Measurements from ENCODE around the gene RAPGEF4. TPM values are rescaled to one million over a fixed set of nuclear protein-coding genes. Genes with fewer than 3 reads are reported as not detected.
A peak's percentile ranks its signal among the peaks of the same experiment; 100 is the strongest.

The RAPGEF4 gene
- total RNA-seq, 1 experiment from 2014 or later: 10.8 TPM

- DNase-seq (ENCODE audit: extremely low read depth, low read depth): no peak
Observed at GRCh38 chr2:173050684-173051083, 315.0 kb downstream of the RAPGEF4 start.

GRCh38 chr2:173051463-173052215 is 316.0 kb downstream of the RAPGEF4 start:
- DNase-seq (ENCODE audit: extremely low read depth, low read depth): no peak

- DNase-seq (ENCODE audit: extremely low read depth, low read depth): no peak
Observed at GRCh38 chr2:173053043-173053699, 317.5 kb downstream of the RAPGEF4 start.

DNA sequence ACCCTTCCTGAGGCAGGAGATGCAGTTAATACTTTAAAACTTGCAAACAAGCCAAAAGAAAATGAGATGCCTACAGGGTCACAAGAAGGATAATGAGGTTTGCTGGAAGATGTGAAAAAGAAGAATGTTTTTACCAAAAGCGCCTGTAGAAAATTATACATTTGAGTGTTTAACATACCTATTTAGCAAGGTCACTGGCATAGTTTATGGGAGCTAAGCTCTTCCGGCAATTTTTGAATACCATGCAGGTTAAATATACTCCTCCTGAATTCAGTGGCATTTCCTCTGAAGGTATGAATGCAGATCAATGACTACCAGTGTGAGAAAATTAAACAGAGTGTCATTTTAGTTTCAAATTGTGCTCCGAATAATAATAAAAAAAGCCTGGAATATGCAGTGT is 318.8 kb downstream of the RAPGEF4 start:
- no peak for DNase-seq (ENCODE audit: extremely low read depth, low read depth)

GRCh38 chr2:173056705-173057364 is 321.2 kb downstream of the RAPGEF4 start:
- no peak for DNase-seq (ENCODE audit: extremely low read depth, low read depth)

DNA sequence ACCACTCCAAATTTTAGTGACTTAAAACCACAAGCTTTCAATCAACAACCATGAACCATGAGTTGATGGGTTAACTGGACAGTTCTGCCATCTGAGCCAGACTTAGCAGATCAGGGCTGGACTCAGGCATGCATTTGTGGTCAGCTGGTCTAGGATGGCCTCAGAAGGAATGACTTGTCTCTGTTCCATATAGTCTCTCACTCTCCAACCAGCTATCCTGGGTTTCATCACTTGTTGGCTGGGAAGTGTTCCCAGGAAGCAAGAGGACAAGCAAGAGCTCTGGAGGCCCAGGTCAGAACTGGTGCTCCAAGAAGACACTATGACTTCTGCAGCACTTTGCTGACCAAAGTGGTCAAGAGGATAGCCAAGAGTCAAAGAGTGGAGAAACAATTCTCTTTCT is 322.5 kb downstream of the RAPGEF4 start:
- no peak for DNase-seq (ENCODE audit: extremely low read depth, low read depth)

GRCh38 chr2:173058673-173059072 is 323.0 kb downstream of the RAPGEF4 start:
- no peak for DNase-seq (ENCODE audit: extremely low read depth, low read depth)

- no peak for DNase-seq (ENCODE audit: extremely low read depth, low read depth)
Observed at GRCh38 chr2:173059292-173059691, 323.6 kb downstream of the RAPGEF4 start.

DNA sequence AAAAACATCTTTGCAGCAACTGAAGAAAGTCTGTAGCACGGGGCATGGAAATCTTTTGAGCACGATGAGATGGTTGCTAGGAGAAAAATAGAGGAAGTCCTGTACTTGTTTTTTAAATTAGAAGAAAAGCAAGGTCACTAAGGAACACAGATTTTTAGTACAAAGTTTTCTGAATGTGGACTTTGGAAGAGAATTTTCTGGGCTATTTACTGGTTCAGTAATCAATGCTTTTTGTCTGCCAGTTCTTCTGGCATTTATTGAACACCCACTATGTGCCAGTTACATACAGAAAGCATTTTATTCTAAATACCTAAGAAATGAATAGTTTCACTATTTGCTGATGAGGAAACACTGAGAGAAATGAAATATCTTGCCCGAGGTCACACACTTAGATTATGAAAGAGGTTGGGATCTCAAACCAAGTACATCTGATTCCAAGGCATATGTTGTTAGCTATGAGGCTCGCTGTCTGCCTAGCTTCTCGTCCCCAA is 324.4 kb downstream of the RAPGEF4 start:
- DNase-seq (ENCODE audit: extremely low read depth, low read depth): no peak

GRCh38 chr2:173062801-173063200 is 327.2 kb downstream of the RAPGEF4 start:
- no peak for DNase-seq (ENCODE audit: extremely low read depth, low read depth)

- DNase-seq (ENCODE audit: extremely low read depth, low read depth): no peak
Observed at GRCh38 chr2:173064151-173064805, 328.6 kb downstream of the RAPGEF4 start.

GRCh38 chr2:173066887-173067676 is 331.4 kb downstream of the RAPGEF4 start:
- no peak for DNase-seq (ENCODE audit: extremely low read depth, low read depth)

DNA sequence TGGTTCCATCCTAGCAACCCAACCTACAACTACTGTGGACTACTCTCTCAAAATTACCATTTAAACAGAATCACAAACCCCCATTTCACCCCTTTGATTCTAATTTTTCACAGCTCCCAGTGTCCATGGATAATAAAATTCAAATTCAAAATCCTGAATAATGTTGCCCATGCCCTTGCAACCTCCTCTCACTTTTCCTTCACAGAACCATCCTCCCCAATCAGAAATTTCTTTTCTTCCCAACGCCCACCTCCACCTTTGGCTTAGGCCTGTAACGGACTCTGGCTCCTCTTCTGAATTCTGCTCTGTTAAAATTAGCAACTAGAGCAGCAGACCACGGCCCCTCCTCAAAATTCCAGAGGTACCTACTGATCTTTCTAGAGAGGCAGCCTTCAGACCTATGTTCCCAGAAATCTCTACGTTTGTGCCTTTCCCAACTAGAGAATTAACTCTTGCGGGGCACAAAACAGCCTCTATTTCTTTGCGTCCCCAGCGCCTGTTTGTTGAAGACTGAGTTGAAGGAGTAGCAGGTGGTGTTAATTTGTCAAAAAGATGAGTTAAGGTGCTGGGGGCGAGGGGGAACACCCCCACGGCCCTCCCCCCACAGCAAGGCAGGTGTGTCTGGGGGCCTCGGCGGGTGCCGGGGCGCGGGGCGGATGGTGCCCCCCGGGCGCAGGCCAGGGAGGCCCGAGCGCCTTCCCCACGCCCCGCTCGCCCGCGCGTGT is 339.6 kb downstream of the RAPGEF4 start:
- no peak for DNase-seq (ENCODE audit: extremely low read depth, low read depth)

DNA sequence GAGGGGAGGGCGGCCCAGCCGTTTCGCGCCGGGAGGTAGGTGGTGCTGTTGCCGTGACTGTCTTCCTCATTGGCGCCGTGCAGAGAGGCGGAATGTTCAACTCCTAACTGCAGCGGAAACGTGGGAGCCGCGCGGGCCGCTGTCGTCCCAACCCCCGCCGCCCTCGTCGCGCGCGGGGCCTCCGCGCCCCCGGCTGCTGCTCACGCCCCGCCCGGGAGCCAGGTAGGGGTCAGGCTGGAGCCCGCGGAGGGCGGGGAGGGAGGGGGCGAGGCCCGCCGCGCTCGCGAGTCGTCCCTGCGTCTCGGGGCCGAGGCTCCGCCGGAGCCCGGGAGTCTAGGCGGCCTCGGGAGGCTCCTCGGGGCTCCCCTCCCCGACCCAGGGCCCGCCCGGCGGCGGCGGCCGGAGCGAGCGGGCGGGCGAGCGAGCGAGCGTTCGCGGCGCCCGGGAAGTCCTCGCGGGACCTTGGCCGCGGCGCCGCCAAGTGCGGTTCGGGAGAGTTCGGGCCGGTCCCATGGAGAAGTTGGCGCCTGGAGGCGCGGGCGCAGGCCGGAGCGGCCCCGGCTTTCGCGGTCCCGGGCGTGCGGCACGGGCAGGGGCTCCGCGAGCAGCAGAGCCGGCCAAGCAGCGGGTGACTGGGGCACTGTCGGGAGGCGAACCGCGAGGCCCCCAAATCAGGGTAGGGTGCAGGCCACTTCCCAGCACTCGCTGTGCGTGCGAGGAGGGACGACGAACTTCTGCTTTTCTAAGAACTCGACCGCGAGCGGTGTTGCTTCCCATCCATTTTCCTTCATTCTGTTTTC is 340.3 kb downstream of the RAPGEF4 start, which contains the start of gene MAP3K20:
Gene MAP3K20 (plus strand): TSS at position 66 of the 800 bp plus-strand sequence. CDS start 15,186 bp downstream, outside the sequence.
- peak; percentile 66 for DNase-seq (ENCODE audit: extremely low read depth, low read depth)

DNA sequence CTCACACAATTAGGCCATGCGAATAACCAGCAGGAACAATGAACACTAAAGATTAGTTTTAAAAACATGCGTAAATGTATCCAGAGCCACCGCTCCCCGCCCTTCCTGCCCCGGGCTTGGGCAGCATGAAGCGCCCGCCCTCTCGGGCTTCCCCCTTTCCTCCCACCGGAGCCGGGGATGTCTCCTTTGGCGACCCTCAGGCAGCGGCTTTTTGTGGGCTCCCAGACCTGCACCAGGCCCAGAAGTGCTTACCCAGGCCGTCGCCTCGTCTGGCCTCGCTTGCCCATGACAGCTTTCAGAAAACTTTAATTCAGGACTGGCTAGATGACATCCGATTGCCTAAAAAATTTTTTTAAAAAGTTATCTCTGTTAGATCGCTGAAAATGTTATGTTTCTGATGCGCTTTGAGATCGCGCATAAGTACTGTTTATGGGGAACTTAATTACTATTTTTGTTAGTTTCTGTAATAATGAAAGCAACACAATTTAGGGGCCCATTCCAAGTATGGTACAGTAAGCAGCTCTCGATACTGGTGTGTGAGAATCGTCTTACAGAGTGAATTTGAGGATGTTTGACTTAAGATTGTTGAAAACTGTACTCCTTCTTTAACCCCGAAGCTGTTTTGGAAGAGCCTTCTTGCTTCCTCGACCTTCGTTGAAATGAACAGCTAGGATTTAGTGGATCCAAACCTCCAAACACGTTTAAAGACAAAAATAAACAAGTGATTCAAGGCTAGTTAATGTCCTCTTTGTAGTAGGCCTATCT is 341.1 kb downstream of the RAPGEF4 start:
- DNase-seq (ENCODE audit: extremely low read depth, low read depth): peak; percentile 7

DNA sequence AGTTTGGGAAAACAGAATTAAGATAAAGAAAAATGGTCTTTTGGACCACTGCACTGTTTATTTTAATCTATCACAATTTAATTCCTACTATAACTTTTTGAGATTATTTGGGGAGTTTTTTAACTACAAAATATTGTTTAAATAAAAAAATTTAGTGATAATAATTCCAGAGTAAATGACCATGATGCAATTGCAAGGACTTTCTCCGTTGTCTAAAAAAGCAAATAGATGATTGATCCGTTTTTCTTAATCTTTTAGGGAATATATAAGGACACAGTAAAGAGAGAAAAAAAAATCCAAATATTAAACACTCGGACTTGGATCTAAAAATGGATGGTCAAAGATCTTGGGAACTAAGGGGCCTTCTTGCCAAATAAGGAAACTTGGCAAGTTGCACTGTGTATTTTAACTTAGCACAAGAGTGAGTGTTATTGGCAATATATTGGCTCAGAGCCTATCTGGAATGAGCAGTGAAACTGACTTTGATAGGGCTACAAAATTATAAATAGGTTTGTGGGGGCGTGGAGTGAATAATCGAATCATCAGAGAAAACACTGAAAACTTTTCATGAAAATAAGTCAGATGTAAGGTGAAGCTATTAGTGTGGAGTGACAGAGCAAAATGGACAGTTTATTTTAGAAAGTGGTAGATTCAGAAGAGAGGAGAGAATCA is 342.0 kb downstream of the RAPGEF4 start:
- peak; percentile 14 for DNase-seq (ENCODE audit: extremely low read depth, low read depth)

GRCh38 chr2:173079141-173079540 is 343.5 kb downstream of the RAPGEF4 start:
- DNase-seq (ENCODE audit: extremely low read depth, low read depth): no peak

Data from NCI-H460 (cell line).